ENCODE results near the gene APBA2. TPM values are rescaled to one million over a fixed set of nuclear protein-coding genes. Genes with fewer than 3 reads are reported as not detected.

Gene APBA2
- polyA plus RNA-seq, 3 donors, result 0.97 to 2.9 (median 1.8) TPM

DNA sequence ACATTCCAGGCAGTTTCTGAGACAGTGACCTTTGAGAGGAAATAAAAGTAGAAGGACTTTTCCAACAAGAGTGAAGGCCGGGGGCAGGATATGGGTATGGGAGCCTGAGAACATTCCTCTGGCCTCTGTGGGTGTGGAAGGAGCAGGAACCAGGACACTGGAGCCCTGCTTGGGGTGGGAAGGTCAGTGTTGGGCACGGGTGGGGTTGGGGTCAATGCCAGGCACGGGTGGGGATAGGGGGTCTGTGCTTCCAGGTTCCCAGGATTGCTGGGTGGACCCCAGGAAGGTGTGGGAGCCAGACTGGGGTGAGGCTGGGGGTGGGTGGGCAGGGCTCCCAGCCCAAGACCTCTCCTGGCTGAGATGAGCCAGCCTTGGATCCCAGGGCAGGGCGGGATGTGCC lies 220.3 kb downstream of the APBA2 start:
- 90 to 96% (median 91%) methylated on average over 4 of the region's 4 CpGs for WGBS, 3 donors
- no peak overlapping the region for H3K27ac ChIP-seq (ENCODE audit: low read depth, low read length)

DNA sequence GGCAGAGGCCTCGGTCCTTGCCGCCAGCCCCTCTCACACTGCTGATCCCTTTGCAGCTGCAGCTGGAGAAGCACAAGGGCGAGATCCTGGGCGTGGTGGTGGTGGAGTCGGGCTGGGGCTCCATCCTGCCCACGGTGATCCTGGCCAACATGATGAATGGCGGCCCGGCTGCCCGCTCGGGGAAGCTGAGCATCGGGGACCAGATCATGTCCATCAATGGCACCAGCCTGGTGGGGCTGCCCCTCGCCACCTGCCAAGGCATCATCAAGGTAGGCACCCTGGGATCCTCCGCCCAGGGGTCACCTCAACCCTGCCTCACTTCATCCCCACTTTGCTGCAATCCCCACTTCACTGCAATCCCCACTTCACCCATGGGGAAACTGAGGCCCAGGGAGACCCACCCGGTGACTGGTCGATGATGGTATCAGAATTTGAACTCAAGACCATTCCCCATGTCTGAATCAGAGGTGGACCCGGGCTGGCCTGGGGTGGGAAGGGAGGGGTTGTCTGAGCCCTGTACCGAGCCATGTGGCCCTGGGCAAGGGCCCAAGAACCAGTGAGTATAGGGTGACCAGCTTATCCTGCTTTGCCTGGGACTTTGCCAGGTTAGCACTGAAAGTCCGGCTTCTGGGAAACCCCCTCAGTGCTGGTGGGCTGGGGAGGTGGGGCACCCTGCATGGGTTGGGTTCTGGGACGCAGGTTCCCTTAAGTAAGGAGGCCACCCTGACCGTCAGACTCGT lies 220.9 kb downstream of the APBA2 start:
- 86 to 92% (median 89%) methylated on average over 21 of the region's 21 CpGs for WGBS, 3 donors

DNA sequence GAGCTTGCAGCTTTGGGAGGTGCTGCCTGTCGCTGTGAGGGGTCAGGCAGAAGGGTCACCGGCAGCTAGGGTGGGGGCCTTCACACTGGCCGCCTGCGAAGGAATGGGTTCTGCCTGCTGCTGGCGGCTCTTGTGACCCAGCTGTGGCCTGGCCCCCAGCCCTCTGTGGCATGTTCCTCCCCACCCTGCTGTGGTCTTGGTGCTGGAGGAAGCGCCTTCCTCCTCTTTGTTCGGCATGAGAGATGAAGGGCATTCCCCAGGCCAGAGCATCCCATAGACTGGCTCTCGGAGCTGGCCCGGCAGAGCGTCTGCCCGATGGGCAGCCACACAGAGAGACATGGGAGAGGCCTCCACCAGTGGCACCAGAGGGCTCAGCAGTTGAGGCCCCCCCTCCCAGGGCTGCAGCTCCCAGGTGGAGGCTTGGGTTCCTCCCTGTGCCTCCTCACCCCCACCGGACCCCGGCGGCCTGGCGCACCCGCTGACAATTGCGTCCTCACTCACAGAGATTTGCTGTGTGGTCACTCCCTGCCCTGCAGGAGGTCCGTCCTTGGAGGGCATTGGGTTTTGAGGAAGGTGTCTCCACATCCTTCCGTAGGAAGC lies 221.6 kb downstream of the APBA2 start:
- 84 to 92% (median 87%) methylated on average over 17 to 19 of the region's 19 CpGs for WGBS, 3 donors
- no peak overlapping the region for H3K27ac ChIP-seq (ENCODE audit: low read depth, low read length)

More for the DNA sequence above, 220.9 kb downstream of the APBA2 start:
- H3K27ac ChIP-seq (ENCODE audit: low read depth, low read length), result no peak overlapping the region

DNA sequence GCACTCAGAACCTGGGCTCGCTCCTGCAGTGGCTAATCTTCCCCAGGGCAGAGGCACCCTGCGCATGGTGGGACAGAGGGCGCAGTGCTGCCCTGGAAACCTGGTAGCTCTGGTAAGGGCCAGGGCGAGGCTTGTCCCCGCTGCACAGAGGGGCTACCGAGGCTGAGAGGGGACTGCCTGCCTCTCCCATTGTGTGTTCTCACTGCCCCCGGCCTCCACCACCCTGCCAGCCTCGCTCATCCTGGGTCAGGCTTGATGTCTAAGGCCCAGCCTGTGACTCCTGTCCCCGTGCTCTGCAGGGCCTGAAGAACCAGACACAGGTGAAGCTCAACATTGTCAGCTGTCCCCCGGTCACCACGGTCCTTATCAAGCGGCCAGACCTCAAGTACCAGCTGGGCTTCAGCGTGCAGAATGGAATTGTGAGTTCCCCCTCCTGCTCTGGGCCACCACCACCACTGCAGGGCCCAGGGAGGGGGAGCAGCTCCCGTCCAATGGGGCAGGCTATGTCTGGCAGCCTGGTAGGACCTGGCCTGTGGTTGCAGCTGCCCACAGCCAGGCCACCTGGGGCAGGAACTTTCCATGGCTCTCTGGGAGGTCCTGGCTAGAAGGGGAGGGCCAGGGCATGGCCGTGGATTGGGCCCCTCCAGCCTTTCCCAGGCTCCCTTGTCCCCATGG lies 222.3 kb downstream of the APBA2 start:
- WGBS, 3 donors, result 87 to 88% (median 87%) methylated on average over 12 to 15 of the region's 15 CpGs
- no peak overlapping the region for H3K27ac ChIP-seq (ENCODE audit: low read depth, low read length)

DNA sequence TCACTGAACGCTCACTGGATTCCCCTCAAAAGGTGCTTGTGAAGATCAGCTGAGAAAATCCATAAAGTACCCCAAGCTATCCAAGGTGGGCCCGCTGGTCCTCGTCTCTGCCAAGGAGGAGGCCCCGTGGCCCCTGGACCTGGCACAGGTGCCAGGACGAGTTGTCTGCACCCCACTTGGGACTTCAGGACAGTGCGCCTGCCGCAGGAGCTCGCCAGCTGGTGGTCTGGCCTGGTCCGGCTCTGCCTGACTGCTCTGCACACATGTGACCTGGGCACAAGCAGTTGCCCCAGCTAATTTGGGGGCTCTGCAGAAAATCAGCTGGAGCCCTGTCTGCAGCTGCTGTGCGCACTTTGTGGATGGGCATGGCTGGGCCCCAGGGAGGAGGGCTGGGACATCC lies 224.0 kb downstream of the APBA2 start:
- H3K27ac ChIP-seq (ENCODE audit: low read depth, low read length), result no peak overlapping the region
- WGBS, 3 donors, result 87 to 93% (median 92%) methylated on average over 10 of the region's 10 CpGs

DNA sequence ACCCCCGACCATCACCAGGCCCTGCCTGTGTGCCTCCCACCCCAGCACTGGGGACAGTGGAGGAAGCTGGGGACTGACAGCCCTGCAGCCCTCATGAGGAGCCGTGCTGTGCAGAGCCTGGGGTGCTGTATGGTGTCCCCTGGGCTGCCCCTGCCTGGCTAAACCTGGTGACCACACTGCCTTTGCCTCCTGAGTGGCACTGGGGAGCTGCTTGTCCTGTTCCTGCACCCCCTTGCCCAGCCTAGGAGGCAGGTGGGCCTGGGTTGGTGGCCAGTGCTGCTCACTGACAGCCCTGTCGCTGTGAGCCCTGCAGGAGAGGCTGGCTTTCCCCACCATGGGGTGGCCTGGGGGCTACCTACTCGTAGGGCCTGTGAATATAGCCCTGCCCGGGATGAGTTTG lies 224.4 kb downstream of the APBA2 start:
- 83 to 87% (median 83%) methylated on average over 5 of the region's 5 CpGs for WGBS, 3 donors
- H3K27ac ChIP-seq (ENCODE audit: low read depth, low read length), result no peak overlapping the region

DNA sequence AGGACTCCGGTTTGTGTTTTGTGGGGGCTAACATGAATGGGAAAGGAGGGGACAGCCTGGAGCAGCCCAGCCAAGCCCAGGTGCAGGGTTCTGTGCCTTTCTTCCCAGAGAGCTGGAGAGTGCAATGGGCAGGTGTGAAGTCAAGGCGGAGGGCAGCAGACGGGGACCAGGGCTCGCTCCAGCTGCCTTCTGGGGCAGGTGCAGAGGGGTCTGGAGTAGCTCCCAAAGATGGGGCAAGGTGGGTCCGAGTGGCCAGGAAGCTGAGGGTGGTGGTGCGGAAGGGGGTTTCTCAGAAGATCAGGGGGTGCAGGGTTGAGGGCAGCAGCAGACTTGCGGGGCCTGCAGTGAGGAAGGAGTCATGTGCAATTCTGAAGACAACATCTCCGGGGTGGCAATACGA lies 225.0 kb downstream of the APBA2 start:
- H3K27ac ChIP-seq (ENCODE audit: low read depth, low read length), result no peak overlapping the region
- WGBS, 3 donors, result 83 to 92% (median 92%) methylated on average over 9 of the region's 9 CpGs

DNA sequence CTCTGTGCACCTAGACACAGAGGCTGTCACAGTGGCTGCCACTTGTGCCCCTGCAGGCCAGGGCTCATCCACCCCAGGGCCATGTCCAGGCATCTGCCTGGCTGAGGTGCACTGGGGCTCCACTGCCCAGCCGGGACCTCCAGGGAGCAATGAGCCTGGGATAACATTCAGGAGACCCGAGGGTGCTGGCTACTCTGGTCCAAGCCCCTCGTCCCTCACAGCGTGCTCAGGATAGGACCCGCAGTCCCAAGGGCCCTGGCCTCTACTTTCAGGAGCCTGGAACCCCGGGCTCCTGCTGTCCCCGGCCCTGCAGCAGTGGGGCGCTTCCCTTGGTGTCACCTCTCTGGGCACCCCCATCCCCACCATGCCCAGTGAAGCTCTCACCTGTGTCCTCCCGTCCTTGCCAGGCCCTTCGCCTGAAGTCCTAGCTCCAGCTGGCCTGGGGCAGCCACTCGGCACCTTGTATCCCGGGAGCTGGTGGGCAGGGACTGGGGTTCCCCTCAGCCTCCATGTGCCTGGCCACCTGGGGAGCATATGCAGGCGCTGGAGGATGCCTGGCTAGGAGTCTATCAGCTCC lies 226.0 kb downstream of the APBA2 start:
- 89 to 92% (median 91%) methylated on average over 13 of the region's 13 CpGs for WGBS, 3 donors
- no peak overlapping the region for H3K27ac ChIP-seq (ENCODE audit: low read depth, low read length)

DNA sequence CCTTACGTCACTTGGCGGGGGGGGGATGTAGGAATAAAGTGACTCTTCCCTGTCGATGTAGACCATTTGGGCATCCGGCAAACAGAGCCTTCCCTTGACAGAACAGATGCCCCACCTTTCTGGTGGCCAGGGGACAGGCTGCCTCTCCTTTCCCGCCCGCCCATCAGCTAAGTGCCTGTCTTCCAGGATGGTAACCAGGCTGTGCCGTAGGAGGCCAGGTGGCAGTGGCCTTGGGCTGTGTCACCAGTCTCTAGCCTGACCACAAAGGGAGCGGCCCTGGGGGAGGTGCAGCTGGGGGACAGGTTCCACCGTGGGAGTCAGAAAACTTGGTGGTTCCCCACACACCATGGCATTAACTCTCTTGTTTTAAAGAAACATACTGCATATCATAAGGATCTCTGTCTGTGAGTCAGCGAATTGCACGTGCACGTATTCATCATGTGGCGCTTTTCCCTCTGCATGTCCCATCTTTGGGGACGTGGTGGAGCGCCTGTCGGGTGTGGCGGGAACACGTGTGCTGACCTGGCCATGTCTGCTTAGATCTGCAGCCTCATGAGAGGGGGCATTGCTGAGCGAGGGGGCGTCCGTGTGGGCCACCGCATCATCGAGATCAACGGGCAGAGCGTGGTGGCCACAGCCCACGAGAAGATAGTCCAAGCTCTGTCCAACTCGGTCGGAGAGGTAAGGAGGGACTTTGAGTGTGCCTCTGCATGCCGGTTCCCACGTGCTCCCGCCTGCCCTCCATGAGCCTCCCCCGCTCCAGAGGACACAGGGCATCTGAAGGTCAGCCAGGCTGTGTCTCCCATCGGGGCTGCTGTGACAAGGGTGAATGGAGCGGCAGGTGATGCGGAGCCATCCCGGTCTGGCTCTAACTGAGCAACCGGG lies 227.8 kb downstream of the APBA2 start:
- 78 to 82% (median 81%) methylated on average over 37 of the region's 37 CpGs for WGBS, 3 donors
- H3K27ac ChIP-seq (ENCODE audit: low read depth, low read length), result no peak overlapping the region

DNA sequence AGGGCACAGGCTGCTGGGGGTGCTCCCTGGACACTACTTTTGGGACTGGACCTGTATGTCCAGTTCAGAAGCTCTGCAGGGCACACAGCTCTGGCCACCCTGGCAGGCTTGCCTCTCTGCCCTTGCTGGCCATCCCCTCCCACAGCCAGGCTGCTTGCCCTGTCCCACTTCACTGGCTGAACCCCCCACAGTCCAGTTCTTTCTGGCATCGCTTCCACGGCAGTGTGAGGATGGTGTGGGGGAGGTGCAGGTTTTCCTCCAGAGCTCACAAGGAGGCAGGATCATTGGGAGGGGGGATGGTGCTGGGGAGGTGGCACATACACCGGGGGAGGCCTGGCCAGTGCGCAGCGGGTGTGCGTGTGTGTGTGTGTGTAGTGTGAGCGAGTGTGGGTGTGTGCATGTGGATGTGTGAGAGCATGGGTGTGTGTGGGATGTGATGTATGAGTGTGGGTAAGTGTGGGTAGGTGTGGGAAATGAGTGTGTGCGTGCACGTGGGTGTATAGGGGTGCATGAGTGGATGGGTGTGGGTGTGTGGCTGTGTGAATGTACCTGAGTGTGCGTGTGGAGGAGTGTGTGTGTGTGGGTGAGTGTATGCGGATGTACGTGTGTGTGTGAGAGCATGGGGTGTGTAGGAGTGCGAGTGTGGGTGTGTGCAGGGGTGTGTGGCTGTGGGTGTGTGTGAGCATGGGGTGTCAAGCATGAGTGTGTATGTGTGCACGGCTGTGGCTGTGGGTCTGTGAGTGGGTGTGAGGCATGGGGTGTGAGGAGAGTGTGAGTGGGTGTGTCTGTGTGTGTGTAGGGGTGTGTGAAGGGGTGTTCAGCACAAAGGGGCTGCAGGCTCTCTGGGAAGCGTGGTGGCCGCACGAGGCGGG lies 228.7 kb downstream of the APBA2 start:
- WGBS, 3 donors, result 45 to 54% (median 45%) methylated on average over 18 of the region's 18 CpGs
- no peak overlapping the region for H3K27ac ChIP-seq (ENCODE audit: low read depth, low read length)

DNA sequence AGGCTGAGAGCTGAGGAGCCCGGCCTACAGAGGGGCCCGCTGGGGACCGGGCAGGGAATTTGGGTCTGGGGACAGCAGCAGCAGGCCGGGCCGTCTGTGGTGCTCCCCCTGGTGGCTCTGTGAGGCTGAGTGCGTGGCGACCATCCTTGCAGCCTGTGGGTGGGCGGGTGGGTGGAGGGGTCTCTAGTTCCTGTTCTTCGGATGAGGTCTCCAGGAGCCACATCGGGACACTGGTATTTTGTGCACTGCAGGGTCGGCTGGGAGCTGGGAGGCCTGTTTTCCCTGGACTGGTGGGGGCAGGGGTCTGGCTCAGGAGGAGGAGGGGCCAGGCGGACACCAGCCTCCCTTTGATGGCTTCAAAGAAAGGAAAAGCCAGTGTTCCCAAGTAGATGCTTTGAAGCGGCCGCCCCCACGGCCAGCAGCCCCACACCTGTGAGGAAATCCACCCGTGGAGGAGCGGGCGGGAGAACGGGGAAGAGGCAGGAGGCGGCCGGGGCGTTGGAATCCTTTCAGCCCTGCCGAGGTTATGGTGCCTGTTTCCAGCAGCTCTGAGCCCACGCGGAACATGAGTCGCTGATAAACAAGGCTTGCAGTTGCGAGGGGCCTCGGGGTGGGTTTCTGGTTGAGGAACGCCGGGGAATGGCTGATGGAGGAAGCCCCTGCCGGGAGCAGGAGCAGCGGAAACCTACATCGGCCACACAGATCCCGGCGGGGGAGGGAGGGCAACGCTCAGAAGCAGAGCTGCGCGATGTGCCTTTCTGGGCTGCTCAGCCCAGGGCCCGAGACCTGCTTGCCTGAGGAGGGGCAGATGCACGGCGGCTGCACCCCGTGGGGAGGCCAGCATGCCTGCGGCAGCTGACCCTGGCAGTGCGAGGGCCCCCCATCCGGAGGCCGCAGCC lies 229.6 kb downstream of the APBA2 start:
- H3K27ac ChIP-seq (ENCODE audit: low read depth, low read length), result no peak overlapping the region
- WGBS, 3 donors, result 2 to 11% (median 3%) methylated on average over 42 to 46 of the region's 46 CpGs

DNA sequence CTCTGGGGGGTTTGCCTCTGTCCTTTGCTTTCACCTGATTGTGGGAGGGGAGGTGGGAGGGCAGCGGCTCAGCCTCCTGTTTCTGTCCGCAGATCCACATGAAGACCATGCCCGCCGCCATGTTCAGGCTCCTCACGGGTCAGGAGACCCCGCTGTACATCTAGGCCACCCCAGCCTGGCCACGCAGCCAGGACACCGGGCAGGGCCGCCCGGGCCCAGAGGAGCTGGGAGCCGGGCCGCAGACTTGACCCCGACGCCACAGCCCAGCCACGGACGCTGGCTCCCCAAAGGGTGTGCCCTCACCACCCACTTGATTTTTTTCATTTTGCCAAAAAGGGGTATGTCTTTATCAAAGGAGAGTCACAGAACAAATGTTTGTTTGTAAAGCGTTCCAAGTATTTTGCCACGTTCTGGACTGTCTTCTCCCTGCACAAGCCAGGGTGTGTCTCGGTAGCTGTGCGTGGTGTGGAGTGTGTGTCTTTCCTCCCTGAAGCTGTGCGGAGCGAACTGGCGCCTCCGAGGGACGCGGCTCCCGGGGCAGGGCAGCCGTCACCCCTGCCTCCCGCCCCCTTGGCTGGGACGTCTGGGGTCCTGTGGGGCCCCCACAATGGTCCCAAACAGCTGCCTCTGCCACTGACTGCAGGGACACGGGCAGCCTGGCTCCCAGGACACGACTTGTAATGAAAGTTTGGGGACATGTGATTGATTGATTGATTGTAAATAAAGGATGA lies 231.4 kb downstream of the APBA2 start:
- H3K27ac ChIP-seq (ENCODE audit: low read depth, low read length), result no peak overlapping the region
- WGBS, 3 donors, result 87 to 94% (median 94%) methylated on average over 32 of the region's 32 CpGs

DNA sequence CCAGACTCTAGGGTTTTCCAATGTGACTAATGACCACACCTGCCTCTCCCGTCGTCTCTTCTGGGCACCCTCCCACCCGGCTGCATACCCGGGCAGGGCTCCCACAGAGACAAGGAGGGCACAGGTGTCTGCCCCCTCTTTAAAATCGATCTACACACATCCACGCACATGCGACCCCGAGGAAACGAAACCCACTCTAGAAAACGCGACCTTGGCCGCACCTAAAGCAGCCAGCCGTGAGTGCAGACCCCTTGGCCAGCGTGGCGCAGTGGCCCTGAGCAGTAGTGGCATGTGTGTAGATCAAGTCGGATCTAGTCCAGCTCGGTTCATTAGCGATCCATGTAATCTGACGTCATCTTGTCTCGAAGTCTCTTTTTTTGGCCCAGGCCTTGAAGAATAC lies 232.0 kb downstream of the APBA2 start:
- WGBS, 3 donors, result 85 to 91% (median 90%) methylated on average over 20 of the region's 20 CpGs
- no peak overlapping the region for H3K27ac ChIP-seq (ENCODE audit: low read depth, low read length)

DNA sequence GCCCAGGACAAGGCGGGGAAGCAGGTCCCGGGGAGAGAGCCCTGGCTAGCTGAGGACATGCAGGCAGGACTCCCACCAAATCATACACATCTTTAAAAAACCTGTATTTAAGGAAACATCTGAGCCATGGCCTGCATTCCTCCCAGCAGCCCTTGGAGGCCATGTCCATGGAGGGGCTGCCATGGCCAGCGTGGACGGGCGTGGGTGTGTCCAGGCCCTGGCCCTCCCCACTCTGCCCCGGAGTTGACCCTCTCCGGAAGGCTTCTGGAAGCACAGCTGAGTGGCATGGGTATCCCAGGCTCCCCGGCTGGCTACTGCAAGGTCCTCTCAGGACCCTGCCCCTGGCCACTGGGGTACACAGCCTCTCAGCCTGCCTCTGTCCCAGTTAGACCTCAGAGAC lies 234.1 kb downstream of the APBA2 start:
- WGBS, 3 donors, result 64 to 69% (median 64%) methylated on average over 8 of the region's 8 CpGs
- no peak overlapping the region for H3K27ac ChIP-seq (ENCODE audit: low read depth, low read length)

DNA sequence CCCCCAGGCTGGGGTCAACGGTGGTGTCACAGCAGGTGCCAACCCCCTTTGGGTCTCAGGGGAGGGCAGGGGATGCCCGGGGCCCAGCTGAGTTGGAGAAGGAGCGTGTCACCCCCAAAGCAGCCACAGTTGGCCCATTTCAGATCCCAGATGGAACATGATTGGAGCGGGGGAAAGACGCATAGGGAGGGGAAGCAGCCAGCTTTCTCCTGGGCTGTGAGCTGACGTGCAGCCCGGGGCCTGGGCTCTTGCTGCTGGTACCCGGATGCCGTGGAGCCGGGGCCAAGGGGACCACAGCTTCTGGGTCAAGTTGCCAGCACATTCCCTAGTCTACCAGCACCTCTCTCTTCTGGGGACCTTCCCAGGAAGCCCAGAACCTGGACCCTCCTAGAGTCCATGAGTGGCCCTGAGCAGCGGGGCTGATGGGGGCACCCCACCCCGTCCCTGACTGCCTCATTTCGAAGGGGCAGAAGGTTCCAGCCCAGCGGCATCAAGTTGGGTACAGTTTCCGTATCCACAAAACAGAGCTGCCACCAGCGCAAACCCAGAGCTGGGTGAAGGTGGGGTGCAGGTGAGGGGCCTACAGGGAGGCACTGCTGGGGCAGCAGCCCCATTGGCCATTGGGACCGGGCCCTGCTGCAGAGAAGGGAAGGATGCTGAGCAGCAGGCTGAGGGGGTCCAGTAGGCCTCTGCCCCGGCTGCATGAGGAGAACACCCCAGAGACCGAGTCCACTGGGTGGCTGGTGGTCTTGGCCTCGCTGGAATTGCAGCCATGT lies 235.0 kb downstream of the APBA2 start:
- H3K27ac ChIP-seq (ENCODE audit: low read depth, low read length), result no peak overlapping the region
- WGBS, 3 donors, result 91 to 95% (median 91%) methylated on average over 19 to 20 of the region's 20 CpGs
